Parathyroid adenoma (tissue), 2 donors: ENCODE measurements around the gene KAT8.

ENCODE experiments used
- H2AFZ ChIP-seq: fragments of 300-600 bp; sonication (generic); one replicate; pipeline ENCODE4 v1.7.0; 2017; ENCODE audit warnings: antibody characterized with exemption, mild to moderate bottlenecking
- H3K27ac ChIP-seq: fragments of 300-600 bp; sonication (generic); one replicate; pipeline ENCODE4 v1.7.0; 2017
- H3K27me3 ChIP-seq: fragments of 300-600 bp; sonication (generic); one replicate; pipeline ENCODE4 v1.7.0; 2017; ENCODE audit warnings: low read length; ENCODE audit not compliant: control insufficient read depth, insufficient read depth
- H3K36me3 ChIP-seq: fragments of 300-600 bp; sonication (generic); one replicate; pipeline ENCODE4 v1.7.0; 2017; ENCODE audit warnings: low read length; ENCODE audit not compliant: control insufficient read depth, insufficient read depth
- H3K4me1 ChIP-seq: fragments of 300-600 bp; sonication (generic); one replicate; pipeline ENCODE4 v1.7.0; 2017; ENCODE audit warnings: control low read depth
- H3K4me2 ChIP-seq: fragments of 300-600 bp; sonication (generic); one replicate; pipeline ENCODE4 v1.7.0; 2017; ENCODE audit warnings: low read length
- H3K4me3 ChIP-seq: fragments of 300-600 bp; sonication (generic); one replicate; pipeline ENCODE4 v1.7.0; 2017; ENCODE audit warnings: low read depth, low read length
- H3K79me2 ChIP-seq: fragments of 300-600 bp; sonication (generic); one replicate; pipeline ENCODE4 v1.7.0; 2017; ENCODE audit warnings: control low read depth
- H3K9ac ChIP-seq: fragments of 300-600 bp; sonication (generic); one replicate; pipeline ENCODE4 v1.7.0; 2017; ENCODE audit warnings: mild to moderate bottlenecking
- H3K9me3 ChIP-seq: fragments of 300-600 bp; sonication (generic); one replicate; pipeline ENCODE4 v1.7.0; 2017; ENCODE audit warnings: low read length; ENCODE audit not compliant: control insufficient read depth
- TF ChIP-seq, protein P1 (sequence below): fragments of 300-600 bp; sonication (generic); IDR thresholded peaks from one replicate; pipeline ENCODE4 v1.7.0; 2017; ENCODE audit warnings: antibody characterized with exemption, mild to moderate bottlenecking
- donor health status: primary hyperparathyroidism.

KAT8 gene

DNA sequence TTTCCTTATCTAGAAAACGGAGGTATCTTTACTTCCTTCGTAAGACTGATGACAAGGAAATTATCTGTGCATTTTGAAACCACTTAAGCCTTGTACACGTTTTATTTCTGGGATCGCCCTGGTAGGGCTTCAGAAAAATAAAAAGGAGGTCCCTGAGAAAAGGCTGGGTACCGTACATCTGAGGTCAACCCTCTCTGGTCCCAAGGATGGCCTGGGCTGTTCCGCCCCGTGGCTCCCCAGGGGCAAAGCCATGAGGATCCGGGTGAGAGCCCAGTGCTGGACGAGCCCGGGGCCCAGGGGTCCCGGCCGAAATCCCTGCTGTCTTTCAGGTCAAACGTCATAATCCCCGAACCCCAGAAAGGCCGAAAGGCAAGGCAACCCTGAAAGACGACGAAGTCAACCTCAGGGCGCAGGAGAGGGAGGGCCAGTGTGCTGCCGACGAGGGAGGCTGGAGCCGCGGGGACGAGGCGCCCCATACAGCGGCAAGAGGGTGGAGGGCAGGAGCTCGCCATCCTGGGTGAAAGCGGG, 61.8 kb downstream of the KAT8 start:
- Histone ChIP-seq H3K9ac (peak overlapping the region; percentile 98), H3K4me3 (peak overlapping the region; percentile 75), H2AFZ (peak overlapping the region; percentile 98), H3K4me2 (peak overlapping the region; percentile 96), H3K4me1 (peaks cover 9% of the 10 kb centered on the region), H3K27me3 (no peaks in the 10 kb centered on the region), H3K36me3 (no peaks in the 10 kb centered on the region), H3K79me2 (peaks cover 32% of the 10 kb centered on the region), H3K9me3 (no peaks in the 10 kb centered on the region), H3K27ac (peak overlapping the region; percentile 97)
- TF ChIP-seq, protein P1, sequence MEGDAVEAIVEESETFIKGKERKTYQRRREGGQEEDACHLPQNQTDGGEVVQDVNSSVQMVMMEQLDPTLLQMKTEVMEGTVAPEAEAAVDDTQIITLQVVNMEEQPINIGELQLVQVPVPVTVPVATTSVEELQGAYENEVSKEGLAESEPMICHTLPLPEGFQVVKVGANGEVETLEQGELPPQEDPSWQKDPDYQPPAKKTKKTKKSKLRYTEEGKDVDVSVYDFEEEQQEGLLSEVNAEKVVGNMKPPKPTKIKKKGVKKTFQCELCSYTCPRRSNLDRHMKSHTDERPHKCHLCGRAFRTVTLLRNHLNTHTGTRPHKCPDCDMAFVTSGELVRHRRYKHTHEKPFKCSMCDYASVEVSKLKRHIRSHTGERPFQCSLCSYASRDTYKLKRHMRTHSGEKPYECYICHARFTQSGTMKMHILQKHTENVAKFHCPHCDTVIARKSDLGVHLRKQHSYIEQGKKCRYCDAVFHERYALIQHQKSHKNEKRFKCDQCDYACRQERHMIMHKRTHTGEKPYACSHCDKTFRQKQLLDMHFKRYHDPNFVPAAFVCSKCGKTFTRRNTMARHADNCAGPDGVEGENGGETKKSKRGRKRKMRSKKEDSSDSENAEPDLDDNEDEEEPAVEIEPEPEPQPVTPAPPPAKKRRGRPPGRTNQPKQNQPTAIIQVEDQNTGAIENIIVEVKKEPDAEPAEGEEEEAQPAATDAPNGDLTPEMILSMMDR, result no peak

DNA sequence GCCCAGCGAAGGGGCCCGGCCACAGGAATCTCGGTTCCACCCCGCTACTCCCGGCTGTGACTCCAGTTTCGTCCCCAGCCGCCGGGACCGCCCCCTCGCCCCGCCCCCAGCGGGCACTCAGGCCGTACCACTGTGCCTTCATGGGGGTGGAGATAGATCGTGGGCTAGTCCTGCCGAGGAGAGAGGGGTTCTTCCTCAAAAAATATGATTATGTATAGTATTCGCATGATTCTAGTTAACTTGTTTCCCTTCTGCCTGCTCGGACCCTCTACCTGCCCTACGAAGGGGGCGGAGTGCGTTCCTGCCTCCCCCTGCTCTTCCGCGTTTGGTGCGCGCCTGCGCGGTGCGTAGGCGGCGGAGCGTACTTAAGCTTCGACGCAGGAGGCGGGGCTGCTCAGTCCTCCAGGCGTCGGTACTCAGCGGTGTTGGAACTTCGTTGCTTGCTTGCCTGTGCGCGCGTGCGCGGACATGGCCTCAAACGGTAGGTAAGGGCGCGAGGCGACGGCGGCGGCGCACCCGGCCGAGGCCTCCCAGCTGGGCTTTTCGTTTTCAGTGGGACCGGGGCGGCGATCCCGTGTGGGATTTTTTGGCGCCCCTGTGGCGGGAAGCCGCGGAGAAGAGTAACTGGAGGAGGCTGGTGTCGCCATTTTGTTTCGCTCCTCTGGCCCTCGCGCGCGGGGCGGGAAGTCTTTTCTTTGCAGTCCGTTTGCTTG, 62.4 kb downstream of the KAT8 start, which contains the start of gene FUS:
FUS (plus strand) TSS at position 393 of the 713 bp plus-strand sequence; CDS start at position 469, 76 bp downstream.
- no peaks in the 10 kb centered on the region for H3K36me3 ChIP-seq
- H3K27me3 ChIP-seq, result no peaks in the 10 kb centered on the region
- peak within 1 kb of the TSS; percentile 75 for H3K4me3 ChIP-seq
- H3K4me1 ChIP-seq, result peaks cover 9% of the 10 kb centered on the region
- peak within 1 kb of the TSS; percentile 97 for H3K27ac ChIP-seq
- H3K9ac ChIP-seq, result peak within 1 kb of the TSS; percentile 98
- peak within 1 kb of the TSS; percentile 98 for H2AFZ ChIP-seq
- TF ChIP-seq, protein P1, result no peak
- peak within 1 kb of the TSS; percentile 96 for H3K4me2 ChIP-seq
- peaks cover 32% of the 10 kb centered on the region for H3K79me2 ChIP-seq
- no peaks in the 10 kb centered on the region for H3K9me3 ChIP-seq
